BJ (cell line): ENCODE data around the gene DMD. TPM values are rescaled to one million over a fixed set of nuclear protein-coding genes. Genes with fewer than 3 reads are reported as not detected.
"Not testable (repeated sequence)": the region's sequence is repeated elsewhere in the genome, so short reads cannot be mapped to it uniquely, and the experiment has no call there.

Source experiments
- CTCF ChIA-PET: fragments of 350-600 bp; formaldehyde crosslinking; extraction: SDS; loops from one replicate; lab custom pipeline; 2021; ENCODE audit warnings: antibody characterized with exemption, inconsistent platforms; lab: Yijun Ruan, JAX
- POLR2A ChIA-PET: fragments of 300-600 bp; sonication (Branson Sonifier 250); formaldehyde crosslinking; extraction: SDS; loops from one replicate; lab custom pipeline; 2021; ENCODE audit warnings: antibody characterized with exemption; lab: Charles Lee
- DNase-seq: peaks from one replicate; pipeline ENCODE4 v3.0.0-alpha.2; 2011; ENCODE audit warnings: low read depth
- H3K27me3 ChIP-seq: 2 replicates; pipeline ENCODE4 v1.6.0; 2011; ENCODE audit warnings: low read length; ENCODE audit not compliant: control insufficient read depth, insufficient read depth
- H3K36me3 ChIP-seq: 2 replicates; pipeline ENCODE4 v1.5.1; 2011; ENCODE audit warnings: low read length; ENCODE audit not compliant: control insufficient read depth, insufficient read depth
- H3K4me3 ChIP-seq: 2 replicates; pipeline ENCODE4 v1.5.1; 2011; ENCODE audit warnings: low read depth, mild to moderate bottlenecking, control low read depth, low read length
- polyA plus RNA-seq: library from polyadenylated mRNA; depleted of rRNA; stranded (reverse); fragments of >200 nt; gene quantifications from 2 replicates; pipeline ENCODE4 v1.2.3, GENCODE V29; 2011
- TF ChIP-seq, protein P1 (sequence below): IDR thresholded peaks from 2 replicates; pipeline ENCODE4 v1.5.1; 2011; ENCODE audit warnings: low read depth, mild to moderate bottlenecking, control low read depth, inconsistent platforms, low read length, moderate library complexity; ENCODE audit not compliant: insufficient read depth

The DMD gene
- polyA plus RNA-seq, 1 experiment: 12.5 TPM

DNA sequence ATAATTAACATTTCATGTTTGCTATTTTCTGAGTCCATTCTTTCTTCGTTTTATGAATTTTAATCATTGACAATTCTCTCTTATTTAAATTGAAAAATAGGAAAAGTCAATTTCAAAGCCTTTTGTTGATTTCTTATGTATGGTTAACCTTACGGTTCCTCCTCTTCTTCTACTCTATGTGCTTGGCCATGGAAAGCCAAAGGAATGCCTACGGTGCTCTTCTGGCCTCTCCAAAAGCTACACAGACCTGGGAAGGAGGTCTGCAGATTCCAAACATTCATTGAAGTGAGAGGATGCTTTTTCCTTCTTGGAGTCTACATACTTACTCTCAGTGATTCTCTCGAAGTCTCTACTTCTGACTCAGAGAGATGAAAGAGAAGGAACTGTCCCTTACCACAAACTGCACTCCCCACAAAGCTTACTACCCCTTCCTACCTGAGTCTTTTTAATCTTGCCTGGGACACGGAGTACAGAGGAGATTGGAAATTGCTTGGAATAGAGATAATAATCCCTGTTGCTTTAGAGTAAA lies 1276.4 kb downstream of the DMD start:
- H3K4me3 ChIP-seq: no peak overlapping the region
- POLR2A ChIA-PET: no interaction called here
- H3K36me3 ChIP-seq: no peaks in the 10 kb centered on the region
- CTCF ChIA-PET: no interaction called here
- TF ChIP-seq, protein P1, sequence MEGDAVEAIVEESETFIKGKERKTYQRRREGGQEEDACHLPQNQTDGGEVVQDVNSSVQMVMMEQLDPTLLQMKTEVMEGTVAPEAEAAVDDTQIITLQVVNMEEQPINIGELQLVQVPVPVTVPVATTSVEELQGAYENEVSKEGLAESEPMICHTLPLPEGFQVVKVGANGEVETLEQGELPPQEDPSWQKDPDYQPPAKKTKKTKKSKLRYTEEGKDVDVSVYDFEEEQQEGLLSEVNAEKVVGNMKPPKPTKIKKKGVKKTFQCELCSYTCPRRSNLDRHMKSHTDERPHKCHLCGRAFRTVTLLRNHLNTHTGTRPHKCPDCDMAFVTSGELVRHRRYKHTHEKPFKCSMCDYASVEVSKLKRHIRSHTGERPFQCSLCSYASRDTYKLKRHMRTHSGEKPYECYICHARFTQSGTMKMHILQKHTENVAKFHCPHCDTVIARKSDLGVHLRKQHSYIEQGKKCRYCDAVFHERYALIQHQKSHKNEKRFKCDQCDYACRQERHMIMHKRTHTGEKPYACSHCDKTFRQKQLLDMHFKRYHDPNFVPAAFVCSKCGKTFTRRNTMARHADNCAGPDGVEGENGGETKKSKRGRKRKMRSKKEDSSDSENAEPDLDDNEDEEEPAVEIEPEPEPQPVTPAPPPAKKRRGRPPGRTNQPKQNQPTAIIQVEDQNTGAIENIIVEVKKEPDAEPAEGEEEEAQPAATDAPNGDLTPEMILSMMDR: no peak
- H3K27me3 ChIP-seq: no peaks in the 10 kb centered on the region
- no peak for DNase-seq

DNA sequence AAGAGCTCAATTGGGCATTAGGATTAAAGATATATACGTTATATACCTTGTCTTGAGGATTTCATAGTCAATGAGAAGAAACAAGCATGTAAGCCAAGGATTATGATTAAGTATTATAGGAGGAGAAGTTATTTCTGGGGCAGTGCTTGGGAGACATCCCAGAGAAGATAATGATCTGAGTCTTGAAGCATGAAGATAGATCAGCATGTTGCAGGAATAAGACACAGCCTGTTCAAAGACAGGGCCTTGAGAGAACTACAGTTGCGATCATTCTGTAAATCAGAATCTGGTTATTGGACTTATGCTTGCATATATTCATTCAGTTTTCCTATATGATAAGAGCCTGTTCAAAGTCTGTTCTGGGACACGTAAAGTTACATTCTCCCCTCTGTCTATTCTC lies 1277.3 kb downstream of the DMD start:
- TF ChIP-seq, protein P1: no peak
- Histone ChIP-seq H3K4me3 (no peak overlapping the region), H3K36me3 (no peaks in the 10 kb centered on the region), H3K27me3 (no peaks in the 10 kb centered on the region)
- ChIA-PET POLR2A (no interaction called here), CTCF (no interaction called here)
- no peak for DNase-seq

DNA sequence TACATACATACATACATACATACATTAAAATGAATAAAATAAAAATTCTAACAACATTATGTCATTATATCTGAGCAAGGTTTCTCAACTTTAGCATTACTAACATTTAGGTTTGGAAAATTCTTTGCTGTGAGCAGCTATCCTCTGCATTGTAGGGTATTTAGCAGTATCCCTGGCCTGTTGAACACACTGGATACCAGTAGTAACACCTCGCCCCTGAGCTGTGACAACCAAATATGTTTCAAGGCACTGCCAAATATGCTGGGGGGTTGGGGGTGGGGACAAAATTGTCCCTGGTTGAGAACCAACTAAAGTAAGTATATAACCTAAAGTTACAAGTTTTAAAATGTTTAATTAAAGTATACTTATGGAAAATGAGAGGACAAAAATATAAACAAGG lies 1278.6 kb downstream of the DMD start:
- Histone ChIP-seq H3K4me3 (no peak overlapping the region), H3K36me3 (no peaks in the 10 kb centered on the region), H3K27me3 (no peaks in the 10 kb centered on the region)
- ChIA-PET POLR2A (no interaction called here), CTCF (no interaction called here)
- TF ChIP-seq, protein P1: no peak
- no peak for DNase-seq

DNA sequence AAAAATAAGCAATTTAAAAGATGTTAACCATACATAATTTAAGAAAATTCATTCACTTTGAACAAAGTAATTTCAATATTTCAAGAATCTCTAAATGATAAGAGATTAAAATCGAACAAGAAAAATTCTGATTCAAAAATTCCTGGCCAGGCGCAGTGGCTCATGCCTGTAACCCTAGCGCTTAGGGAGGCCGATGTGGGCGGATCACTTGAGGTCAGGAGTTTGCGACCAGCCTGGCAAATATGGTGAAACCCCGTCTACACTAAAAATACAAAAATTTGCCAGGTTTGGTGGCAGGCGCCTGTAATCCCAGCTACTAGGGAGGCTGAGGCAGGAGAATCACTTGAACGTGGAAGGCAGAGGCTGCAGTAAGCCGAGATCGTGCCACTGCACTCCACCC lies 1279.0 kb downstream of the DMD start:
- H3K4me3 ChIP-seq, POLR2A ChIA-PET, H3K36me3 ChIP-seq, H3K27me3 ChIP-seq, CTCF ChIA-PET, DNase-seq: not testable (repeated sequence)

DNA sequence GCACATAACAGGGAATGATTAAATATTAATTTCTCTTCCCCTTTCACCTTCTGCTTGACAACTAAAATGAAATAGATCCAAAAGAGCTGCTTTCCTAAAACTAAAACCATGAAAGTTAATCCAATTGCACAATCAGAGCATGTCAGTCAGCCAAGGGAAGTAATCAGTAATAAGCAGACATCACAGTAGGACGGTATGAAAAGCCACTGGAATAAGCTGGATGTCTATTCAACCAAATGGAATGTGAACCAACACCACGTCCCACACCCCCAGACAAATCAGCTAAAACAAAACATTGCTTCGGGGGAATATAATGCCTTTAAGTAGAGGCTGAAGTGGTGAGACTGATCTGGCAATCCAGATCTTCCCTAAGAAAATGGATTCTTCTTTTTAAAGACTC lies 1280.1 kb downstream of the DMD start:
- Histone ChIP-seq H3K4me3 (no peak overlapping the region), H3K27me3 (no peaks in the 10 kb centered on the region), H3K36me3 (no peaks in the 10 kb centered on the region)
- TF ChIP-seq, protein P1: no peak
- DNase-seq: no peak
- ChIA-PET POLR2A (no interaction called here), CTCF (no interaction called here)

DNA sequence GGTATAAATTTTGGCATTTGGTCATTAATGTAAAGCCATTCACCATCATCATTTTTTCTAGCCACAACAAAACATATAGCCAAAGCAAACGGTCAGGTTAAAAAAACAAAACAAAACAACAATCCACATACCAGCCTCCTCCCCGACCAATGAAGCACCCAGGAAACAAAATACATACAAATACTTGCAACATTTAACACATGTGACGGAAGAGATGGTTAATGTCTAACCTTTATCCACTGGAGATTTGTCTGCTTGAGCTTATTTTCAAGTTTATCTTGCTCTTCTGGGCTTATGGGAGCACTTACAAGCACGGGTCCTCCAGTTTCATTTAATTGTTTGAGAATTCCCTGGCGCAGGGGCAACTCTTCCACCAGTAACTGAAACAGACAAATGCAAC lies 1282.0 kb downstream of the DMD start:
- DNase-seq: no peak
- no peak overlapping the region for H3K4me3 ChIP-seq
- CTCF ChIA-PET: no interaction called here
- POLR2A ChIA-PET: no interaction called here
- TF ChIP-seq, protein P1: no peak
- H3K27me3 ChIP-seq: no peaks in the 10 kb centered on the region
- H3K36me3 ChIP-seq: no peaks in the 10 kb centered on the region
